Stomach (tissue), 9 donors: ENCODE results near the gene CDHR5. TPM values are rescaled to one million over a fixed set of nuclear protein-coding genes. Genes with fewer than 3 reads are reported as not detected.

Experiments
- DNase-seq, 2 donors: peaks; one replicate each; pipeline versions ENCODE4 v3.0.0 to v3.0.0-alpha.2; 2013 to 2019
- H3K27ac ChIP-seq, 5 donors: fragments of 200-600 bp in 4 of 5; sonication (generic) in 4 of 5; one replicate each; pipeline ENCODE4 v1.5.1; 2013 to 2019; ENCODE audit warnings: mild to moderate bottlenecking in 1 of 5, moderate library complexity in 1 of 5
- H3K27me3 ChIP-seq, 3 donors: fragments of 200-600 bp; sonication (generic); one replicate each; pipeline ENCODE4 v1.5.1; 2017 to 2019; ENCODE audit warnings: mixed run types in 1 of 3
- H3K36me3 ChIP-seq, 4 donors: fragments of 200-600 bp; sonication (generic); 1 replicate in 3 of 4; 2 replicates in 1 of 4; pipeline ENCODE4 v1.5.1; 2016 to 2019
- H3K4me1 ChIP-seq, 4 donors: fragments of 200-600 bp; sonication (generic); one replicate each; pipeline ENCODE4 v1.5.1; 2016 to 2019
- H3K4me3 ChIP-seq, 4 donors: fragments of 200-600 bp; sonication (generic) in 3 of 4; one replicate each; pipeline ENCODE4 v1.5.1; 2016 to 2019; ENCODE audit warnings: mild to moderate bottlenecking in 1 of 4
- H3K9me3 ChIP-seq, 4 donors: fragments of 200-600 bp; sonication (generic); one replicate each; pipeline ENCODE4 v1.5.1; 2016 to 2019
- CTCF ChIP-seq, 7 experiments: fragments of 450-650 bp in 4 of 7; fragments of 200-600 bp in 3 of 7; sonication (generic) in 3 of 7; IDR thresholded peaks; one replicate each; pipeline ENCODE4 v1.5.1; 2016 to 2019; ENCODE audit warnings: antibody characterized with exemption in 7 of 7, control low read depth in 2 of 7, mild to moderate bottlenecking in 1 of 7
- EP300 ChIP-seq: sonication (generic); formaldehyde crosslinking; IDR thresholded peaks from one replicate; pipeline ENCODE4 v1.6.1; 2017; ENCODE audit warnings: antibody characterized with exemption
- POLR2A ChIP-seq, 4 donors: fragments of 450-650 bp; IDR thresholded peaks; one replicate each; pipeline ENCODE4 v1.6.1; 2016; ENCODE audit warnings: antibody characterized with exemption in 4 of 4, control low read depth in 2 of 4, mild to moderate bottlenecking in 1 of 4, moderate library complexity in 1 of 4
- POLR2AphosphoS5 ChIP-seq, 3 donors: sonication (generic); formaldehyde crosslinking; IDR thresholded peaks; one replicate each; pipeline ENCODE4 v1.6.1; 2016; ENCODE audit warnings: antibody characterized with exemption in 3 of 3
- WGBS, 5 donors: extraction: QIAGEN DNeasy Blood & Tissue Kit in 3 of 5; methylation state at CpG; one replicate each; pipeline versions ENCODE4 v1.1.5 to v1.1.7; 2013 to 2018; 5-methylcytosine and 5-hydroxymethylcytosine counted together
- intact Hi-C: fragments of 100-400 bp; cut with DNase I; formaldehyde crosslinking; loops from one replicate; pipeline ENCODE4 v1.15.1; 2023; ENCODE audit warnings: low total_unique reads
- polyA plus RNA-seq, 3 donors: library from polyadenylated mRNA; stranded (reverse); fragments of 200-250 nt; gene quantifications; one replicate each; pipeline ENCODE4 v1.2.3, GENCODE V29; 2013
- total RNA-seq, 5 donors: library from RNA; depleted of rRNA; stranded (reverse); fragments of >200 nt; gene quantifications; one replicate each; pipeline versions ENCODE4 v1.1.0 to v1.2.3, GENCODE V29; 2014 to 2016
- donor health status: healthy with polysubstance abuse.
- donor health status: Bipolar disorder and iron deficiency.
- donor health status: healthy.

The CDHR5 gene
- total and polyA plus RNA-seq, 8 donors, result 0.38 to 92.1 (median 2.8) TPM

GRCh38 chr11:623349-623869 is 1.3 kb downstream of the CDHR5 start:
- peaks cover 0 to 45% (median 29%) of the 10 kb centered on the region in 3 donors for H3K27me3 ChIP-seq
- TF ChIP-seq POLR2A (IDR thresholded peaks at IDR 0.05), result no peak
- no peak for TF ChIP-seq POLR2AphosphoS5 (IDR thresholded peaks at IDR 0.05)
- no peak for TF ChIP-seq CTCF (IDR thresholded peaks at IDR 0.05)
- no peak for TF ChIP-seq EP300
- peak in 1 of 2 donors; percentile 16 for DNase-seq
- intact Hi-C loops, result no loop called here
- H3K4me3 ChIP-seq, result no peak overlapping the region
- peaks cover 0 to 34% (median 8%) of the 10 kb centered on the region in 4 donors for H3K36me3 ChIP-seq
- WGBS, 5 donors, result 69 to 83% (median 73%) methylated on average over 15 of the region's 15 CpGs
- H3K27ac ChIP-seq, result no peak overlapping the region
- H3K9me3 ChIP-seq, result no peaks in the 10 kb centered on the region
- H3K4me1 ChIP-seq, result peaks cover 27 to 45% (median 29%) of the 10 kb centered on the region in 4 donors

- Histone ChIP-seq H3K9me3 (no peaks in the 10 kb centered on the region), H3K27me3 (peaks cover 0 to 38% (median 23%) of the 10 kb centered on the region in 3 donors), H3K27ac (no peak overlapping the region), H3K36me3 (peaks cover 4 to 34% (median 16%) of the 10 kb centered on the region in 4 donors), H3K4me1 (peaks cover 23 to 42% (median 29%) of the 10 kb centered on the region in 4 donors), H3K4me3 (no peak overlapping the region)
- DNase-seq, result no peak
- WGBS, 5 donors, result 84 to 88% (median 87%) methylated on average over 27 of the region's 27 CpGs
- TF ChIP-seq EP300 (no peak), POLR2A (IDR thresholded peaks at IDR 0.05) (no peak), POLR2AphosphoS5 (IDR thresholded peaks at IDR 0.05) (no peak), CTCF (IDR thresholded peaks at IDR 0.05) (no peak)
- intact Hi-C loops, result no loop called here
Observed at GRCh38 chr11:621838-622237, 2.9 kb downstream of the CDHR5 start.

DNA sequence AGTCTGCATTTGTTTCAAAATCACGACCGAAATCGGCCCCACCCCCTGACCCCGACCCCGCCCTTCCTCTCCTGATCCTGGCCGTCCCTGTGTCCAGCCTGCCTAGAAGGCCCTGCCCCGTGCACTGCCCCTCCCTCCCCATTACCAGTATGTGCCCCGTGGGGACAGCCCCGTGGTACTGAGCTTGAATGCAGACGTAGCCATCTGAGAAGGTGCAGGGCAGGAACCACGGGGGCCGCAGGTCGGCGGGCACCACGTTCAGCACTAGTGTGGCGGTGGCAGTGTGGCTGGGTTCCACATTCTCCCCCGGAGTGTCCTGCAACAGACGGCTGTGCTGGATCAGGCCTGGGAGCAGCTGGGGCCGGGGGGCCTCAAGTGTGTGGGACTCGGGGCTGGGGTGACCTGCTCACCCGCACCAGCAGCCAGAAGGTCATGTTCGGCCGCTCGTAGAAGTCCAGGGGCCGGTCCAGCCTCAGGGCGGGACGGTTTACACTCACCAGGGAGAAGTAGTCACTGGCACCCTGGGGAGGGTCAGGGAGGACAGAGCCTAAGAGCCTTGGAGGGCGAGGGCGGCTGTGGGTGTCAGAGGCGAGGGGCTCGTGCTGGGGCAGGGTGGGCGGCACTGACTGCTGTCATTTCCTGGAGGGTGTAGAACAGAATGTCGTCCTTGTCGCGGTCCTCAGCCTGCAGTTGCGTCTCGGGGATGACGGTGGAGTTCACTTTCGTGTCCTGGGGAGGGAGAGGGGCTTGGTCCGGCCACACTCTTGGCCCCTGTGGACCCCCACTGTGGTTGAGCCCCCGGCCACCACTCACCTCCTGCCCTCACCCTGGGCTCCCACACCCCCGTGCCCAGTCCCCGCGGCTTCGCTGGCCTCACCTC is 3.6 kb downstream of the CDHR5 start:
- Histone ChIP-seq H3K27ac (no peak overlapping the region), H3K9me3 (no peaks in the 10 kb centered on the region), H3K4me1 (peaks cover 19 to 42% (median 27%) of the 10 kb centered on the region in 4 donors), H3K4me3 (no peak overlapping the region), H3K36me3 (peaks cover 4 to 34% (median 16%) of the 10 kb centered on the region in 4 donors), H3K27me3 (peaks cover 0 to 31% (median 17%) of the 10 kb centered on the region in 3 donors)
- intact Hi-C loops, result no loop called here
- TF ChIP-seq CTCF (IDR thresholded peaks at IDR 0.05), result no peak
- no peak for TF ChIP-seq POLR2A (IDR thresholded peaks at IDR 0.05)
- no peak for TF ChIP-seq EP300
- no peak for TF ChIP-seq POLR2AphosphoS5 (IDR thresholded peaks at IDR 0.05)
- 72 to 77% (median 74%) methylated on average over 39 to 45 of the region's 45 CpGs for WGBS, 5 donors
- peak in 1 of 2 donors; percentile 8 for DNase-seq

GRCh38 chr11:620201-620600 is 4.6 kb downstream of the CDHR5 start:
- TF ChIP-seq CTCF (IDR thresholded peaks at IDR 0.05), result no peak
- Histone ChIP-seq H3K36me3 (peaks cover 4 to 34% (median 16%) of the 10 kb centered on the region in 4 donors), H3K4me1 (peaks cover 17 to 39% (median 25%) of the 10 kb centered on the region in 4 donors), H3K9me3 (no peaks in the 10 kb centered on the region), H3K4me3 (no peak overlapping the region), H3K27me3 (peaks cover 0 to 22% (median 7%) of the 10 kb centered on the region in 3 donors), H3K27ac (no peak overlapping the region)
- intact Hi-C loops, result no loop called here
- 92 to 95% (median 94%) methylated on average over 7 to 13 of the region's 13 CpGs for WGBS, 5 donors
- DNase-seq, result no peak
